HuH-7.5 (cell line): ENCODE measurements around the gene PREPL.

Source experiments
- DNase-seq: peaks from one replicate; pipeline ENCODE4 v3.0.0; 2011; ENCODE audit warnings: low spot score

The PREPL gene

DNA sequence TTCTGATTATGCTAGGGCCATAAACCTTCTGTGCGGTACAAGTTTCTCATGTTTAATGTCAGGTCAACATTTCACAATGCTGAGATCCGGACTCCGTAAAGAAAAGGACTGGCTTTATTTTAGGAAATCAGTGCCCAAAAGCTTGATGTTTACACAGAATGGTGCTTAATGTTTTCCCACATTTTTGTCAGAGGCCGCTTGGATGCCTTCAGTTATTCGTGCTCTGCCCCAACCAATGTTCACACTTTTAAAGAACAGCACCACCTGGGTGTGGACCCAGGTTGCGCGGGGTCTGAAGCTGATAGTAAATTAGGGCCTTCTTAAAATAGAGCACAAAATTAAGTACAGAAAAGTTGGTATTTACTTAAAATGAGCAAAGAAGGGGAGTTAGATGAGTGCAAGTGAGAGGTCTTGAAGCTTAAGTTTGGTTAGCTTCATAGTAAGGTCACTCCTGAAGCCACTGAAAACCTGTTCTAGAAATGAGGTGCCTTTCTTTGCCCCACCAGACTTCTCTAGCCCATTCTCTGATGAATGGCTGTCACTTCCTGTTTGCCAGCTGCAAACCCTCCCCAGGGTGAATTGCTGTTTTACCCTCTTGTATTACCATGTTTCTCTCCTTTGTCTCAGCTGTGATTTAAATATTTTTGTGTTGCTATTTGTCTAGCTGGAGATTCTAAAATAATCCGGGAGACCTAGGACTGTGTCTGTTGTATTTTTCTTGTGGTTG lies 65.5 kb downstream of the PREPL start:
- DNase-seq: no peak

GRCh38 chr2:44295113-44295512 lies 66.2 kb downstream of the PREPL start:
- DNase-seq: no peak

DNA sequence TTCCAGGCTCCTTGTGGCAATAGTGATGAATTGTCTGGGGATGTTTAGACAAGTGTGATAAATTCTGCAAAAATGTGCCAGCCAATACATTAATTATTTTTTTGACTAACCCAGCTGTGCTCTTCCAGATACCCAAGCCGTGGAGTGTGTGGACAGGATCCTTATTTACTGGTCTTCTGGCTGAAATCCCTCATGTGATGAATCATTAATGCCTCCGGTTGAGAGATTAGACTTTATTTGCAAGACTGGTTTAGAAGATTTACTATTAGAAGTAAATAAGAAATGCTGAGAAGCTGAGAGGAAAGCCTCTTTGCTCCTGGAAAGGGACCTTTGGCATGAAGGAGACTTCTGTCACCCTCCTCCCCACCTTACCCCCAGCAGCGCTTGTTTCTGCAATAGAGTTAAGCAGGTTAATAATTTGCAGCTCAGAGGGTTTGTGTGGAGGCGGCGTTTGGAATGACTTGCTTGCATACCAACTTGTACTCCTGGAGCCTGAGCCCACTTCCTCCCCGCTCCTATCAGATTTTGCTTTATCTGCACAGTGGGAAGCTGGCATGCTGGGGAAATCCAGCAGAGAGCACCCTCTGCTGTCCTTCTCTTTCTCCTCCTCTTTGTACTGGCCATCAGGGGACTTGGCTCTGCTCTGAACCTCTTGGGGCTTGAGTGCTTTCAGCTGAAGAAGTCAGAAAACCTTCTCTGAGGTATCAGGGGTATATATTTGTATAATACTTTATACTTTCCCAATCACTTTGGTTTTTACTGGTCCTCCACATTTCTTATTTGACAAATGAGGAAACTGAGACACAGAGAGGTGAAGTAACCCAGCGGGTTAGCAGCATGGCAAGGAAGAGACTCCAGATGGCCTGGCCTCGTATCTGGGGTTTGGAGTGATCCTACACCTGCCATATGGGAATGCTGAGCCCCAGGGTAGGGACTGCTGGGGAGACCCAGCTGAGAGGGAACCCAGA lies 69.7 kb downstream of the PREPL start:
- peak; percentile 42 for DNase-seq

DNA sequence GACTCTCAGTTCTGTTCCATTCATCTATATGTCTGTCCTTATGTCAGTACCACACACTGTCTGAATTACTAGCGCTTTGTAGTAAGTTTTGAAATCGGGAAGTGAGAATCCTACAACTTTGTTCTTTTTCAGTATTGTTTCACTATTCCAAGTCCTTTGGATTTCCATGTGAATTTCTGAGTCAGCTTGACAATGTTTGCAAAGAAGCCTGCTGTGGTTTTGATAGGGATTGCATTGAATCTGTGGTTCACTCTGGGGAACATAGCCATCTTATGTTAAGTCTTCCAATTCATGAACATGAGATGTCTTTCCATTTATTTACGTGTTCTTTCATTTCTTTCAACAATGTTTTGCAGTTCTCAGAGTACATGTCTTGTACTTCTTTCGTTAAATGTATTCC lies 71.0 kb downstream of the PREPL start:
- no peak for DNase-seq

DNA sequence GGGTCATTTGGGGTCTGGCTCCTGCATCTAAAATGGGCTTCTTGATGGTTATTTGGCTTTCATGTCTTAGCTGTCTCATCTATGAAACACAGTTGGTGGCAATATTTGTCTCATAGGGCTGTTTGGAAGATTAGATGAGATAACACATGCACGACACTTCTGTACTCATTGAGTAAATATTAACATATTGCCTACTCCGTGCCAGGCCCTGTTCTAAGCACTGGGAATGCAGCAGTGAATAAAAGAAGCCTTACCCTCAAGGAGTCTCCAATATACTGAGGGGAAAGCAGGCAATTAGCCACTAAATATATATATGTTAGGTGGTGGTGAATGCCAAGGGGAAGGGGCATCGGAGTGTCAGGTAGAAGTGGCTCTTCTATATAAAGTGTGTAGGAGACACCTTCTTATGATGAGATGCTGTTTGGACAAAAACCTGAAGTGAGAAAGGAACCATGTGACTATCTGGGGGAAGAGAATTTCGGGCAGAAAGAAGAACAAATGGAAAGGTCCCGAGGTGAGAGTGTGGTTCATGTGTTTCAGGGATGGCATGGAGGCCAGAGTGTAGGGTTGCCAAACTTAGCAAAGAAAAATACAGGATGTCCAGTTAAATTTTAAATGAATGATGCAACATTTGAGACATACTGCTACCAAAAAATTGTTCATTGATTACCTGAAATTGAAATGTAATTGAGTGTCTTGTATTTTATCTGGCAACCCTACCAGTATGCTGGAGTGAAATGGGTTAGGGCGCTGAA lies 74.2 kb downstream of the PREPL start:
- no peak for DNase-seq

GRCh38 chr2:44286119-44286883 lies 75.0 kb downstream of the PREPL start:
- no peak for DNase-seq

DNA sequence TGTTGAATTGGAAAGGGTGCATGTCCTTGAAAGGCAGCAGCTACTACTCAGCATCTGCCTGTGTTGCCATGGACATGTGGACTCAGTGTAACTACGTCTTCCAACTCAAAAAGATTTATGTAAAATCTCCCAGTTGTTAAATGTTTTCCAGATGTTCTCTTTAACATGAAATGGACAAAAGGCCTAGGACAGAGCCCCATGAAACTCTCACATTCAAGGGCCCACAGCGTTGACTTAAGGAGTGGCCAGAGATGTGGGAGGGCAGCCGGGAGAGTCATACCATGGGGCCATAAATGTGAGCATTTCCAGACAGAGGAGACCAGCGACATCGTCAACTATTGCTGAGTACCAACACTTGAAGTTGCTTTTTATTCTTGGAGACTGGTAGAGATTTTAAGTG lies 76.1 kb downstream of the PREPL start:
- DNase-seq: no peak

DNA sequence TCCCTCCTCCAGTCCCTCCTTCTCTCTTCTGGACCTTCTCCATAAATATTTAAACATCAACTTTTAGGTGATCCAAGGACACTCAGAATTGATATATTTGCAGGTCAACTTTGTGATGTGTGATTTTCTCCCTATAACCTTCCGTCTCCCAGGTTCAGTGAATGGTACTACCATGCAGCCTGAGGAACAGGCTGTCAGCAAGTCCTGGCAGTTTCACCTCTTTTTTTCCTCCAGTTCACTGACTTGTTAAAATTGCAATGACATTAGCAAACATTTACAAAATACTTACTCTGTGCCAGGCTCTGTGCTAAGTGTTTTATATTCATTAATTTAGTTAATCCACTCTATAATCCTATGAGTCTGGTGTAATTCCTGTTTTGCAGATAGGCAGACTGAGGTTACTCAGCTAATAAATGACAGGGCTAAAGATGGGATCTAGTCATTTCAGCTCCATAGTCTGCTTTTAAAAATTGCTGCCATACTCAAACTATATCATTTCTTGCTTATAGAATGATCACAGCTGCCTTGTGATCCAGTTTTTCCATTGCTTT lies 78.1 kb downstream of the PREPL start:
- DNase-seq: no peak

GRCh38 chr2:44280869-44281268 lies 80.4 kb downstream of the PREPL start:
- DNase-seq: no peak

DNA sequence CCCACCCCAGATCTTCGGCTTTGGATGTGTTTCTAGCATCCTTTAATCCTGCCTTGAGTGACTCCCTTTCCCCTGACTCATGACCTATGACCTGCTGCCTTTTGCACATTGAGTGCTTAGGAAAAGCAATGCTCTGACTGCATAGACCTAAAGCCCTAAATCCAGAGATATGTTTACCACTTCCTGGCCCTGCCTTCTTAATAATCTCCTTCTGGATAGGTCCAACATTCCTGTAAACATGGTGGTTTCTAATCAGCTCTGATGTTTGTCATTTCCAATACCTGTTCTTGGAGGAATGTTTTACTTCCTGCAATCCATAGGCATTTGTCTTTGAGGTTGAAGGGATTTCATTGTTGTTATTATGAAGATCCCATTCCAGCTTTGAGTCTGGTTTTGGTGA lies 83.8 kb downstream of the PREPL start:
- no peak for DNase-seq

DNA sequence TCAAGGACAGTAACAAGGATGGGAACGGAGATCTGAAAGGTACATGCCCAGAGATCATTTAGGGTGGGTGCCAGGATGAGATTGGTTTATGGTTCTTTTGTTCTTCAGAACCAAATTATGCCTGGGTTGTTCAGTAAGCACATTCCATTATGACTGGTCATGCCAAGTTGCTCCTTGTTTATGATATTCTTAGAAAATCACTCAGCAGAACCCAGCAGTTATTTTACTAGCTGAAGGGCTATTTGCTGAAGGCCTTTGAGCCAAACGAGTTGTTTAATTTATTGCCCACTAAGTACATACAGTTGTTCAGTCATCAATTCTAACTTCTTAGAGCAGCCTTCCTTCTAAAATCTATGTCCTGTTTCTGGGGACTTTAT lies 85.4 kb downstream of the PREPL start:
- no peak for DNase-seq

- DNase-seq: no peak
Observed at GRCh38 chr2:44273596-44273995, 87.7 kb downstream of the PREPL start.

GRCh38 chr2:44273076-44273475 lies 88.2 kb downstream of the PREPL start:
- DNase-seq: no peak

DNA sequence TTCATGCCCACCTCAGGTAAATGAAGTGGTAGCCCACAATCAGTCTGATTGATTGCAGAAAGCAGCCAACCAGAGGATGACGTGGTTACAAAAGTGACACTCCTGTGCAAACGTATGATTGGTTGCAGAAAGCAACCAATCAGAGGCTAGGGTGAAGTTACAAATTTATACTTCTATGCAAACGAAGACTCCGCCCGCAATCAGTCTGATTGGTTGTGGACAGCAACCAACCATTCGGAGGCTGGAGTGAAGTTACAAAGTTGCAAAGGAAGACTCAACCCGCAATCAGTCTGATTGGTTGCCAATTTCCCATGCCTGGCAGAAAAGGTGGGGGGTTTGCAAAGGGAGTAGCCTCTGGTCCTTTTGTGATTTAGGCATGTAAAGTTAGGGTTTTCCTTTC lies 90.0 kb downstream of the PREPL start:
- no peak for DNase-seq

GRCh38 chr2:44269831-44270230 lies 91.5 kb downstream of the PREPL start:
- DNase-seq: no peak

- DNase-seq: no peak
Observed at GRCh38 chr2:44267796-44268648, 93.3 kb downstream of the PREPL start.
